ENCODE data around the gene KIF26B.
"Not testable (repeated sequence)": the region's sequence is repeated elsewhere in the genome, so short reads cannot be mapped to it uniquely, and the experiment has no call there.

The KIF26B gene

DNA sequence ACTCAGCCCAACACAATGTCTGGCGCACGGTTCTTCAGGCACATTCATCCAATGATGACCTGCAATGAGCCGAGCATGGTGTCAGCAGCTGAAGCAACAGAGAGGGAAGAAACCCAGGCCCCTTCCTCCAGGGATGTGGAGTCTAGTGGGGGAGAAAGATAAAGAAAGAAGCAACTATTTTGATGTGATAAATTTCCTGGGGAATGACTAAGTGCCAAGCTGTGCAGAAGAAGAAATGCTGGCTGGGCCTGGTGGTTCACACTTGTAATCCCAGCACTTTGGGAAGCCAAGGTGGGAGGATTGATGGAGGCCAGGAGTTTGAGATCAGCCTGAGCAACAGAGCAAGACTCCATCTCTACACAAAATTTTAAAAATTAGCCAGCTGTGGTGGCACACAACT, 561.8 kb downstream of the KIF26B start:
- TF ChIP-seq, protein P1, sequence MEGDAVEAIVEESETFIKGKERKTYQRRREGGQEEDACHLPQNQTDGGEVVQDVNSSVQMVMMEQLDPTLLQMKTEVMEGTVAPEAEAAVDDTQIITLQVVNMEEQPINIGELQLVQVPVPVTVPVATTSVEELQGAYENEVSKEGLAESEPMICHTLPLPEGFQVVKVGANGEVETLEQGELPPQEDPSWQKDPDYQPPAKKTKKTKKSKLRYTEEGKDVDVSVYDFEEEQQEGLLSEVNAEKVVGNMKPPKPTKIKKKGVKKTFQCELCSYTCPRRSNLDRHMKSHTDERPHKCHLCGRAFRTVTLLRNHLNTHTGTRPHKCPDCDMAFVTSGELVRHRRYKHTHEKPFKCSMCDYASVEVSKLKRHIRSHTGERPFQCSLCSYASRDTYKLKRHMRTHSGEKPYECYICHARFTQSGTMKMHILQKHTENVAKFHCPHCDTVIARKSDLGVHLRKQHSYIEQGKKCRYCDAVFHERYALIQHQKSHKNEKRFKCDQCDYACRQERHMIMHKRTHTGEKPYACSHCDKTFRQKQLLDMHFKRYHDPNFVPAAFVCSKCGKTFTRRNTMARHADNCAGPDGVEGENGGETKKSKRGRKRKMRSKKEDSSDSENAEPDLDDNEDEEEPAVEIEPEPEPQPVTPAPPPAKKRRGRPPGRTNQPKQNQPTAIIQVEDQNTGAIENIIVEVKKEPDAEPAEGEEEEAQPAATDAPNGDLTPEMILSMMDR (IDR thresholded peaks at IDR 0.05; ENCODE audit: low read depth, low read length, missing control alignments) = no peak
- H3K36me3 ChIP-seq (replicated peaks) = no peaks in the 10 kb centered on the region
- no peak for DNase-seq
- no peak overlapping the region for H3K4me3 ChIP-seq (ENCODE audit: low read depth, low read length)
- H3K27me3 ChIP-seq (replicated peaks) = no peaks in the 10 kb centered on the region
- no peak overlapping the region for H3K27ac ChIP-seq
- in situ Hi-C loops (cut with HindIII; ENCODE audit: low pct_ligation_motif_present, low sequenced_read_pairs) = no loop called here

DNA sequence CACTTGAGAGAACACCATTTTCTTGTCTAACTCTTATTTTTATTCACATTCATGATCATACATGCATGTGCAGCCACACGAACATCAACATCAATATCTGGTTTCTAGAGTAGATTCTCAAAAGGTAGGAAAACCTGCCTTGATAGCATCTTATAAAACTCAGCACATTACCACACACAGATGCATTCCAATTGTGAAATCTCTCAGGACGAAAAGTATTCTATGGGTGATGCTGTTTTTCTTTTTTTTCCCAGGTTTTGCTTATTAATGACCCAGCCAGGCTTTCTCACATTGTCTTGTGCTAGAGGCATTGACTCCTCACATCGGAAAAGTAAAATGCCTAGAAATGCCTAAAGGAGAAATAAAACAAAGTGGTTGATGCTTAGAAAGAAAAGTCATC, 562.8 kb downstream of the KIF26B start:
- in situ Hi-C loops (cut with HindIII; ENCODE audit: low pct_ligation_motif_present, low sequenced_read_pairs) = no loop called here

DNA sequence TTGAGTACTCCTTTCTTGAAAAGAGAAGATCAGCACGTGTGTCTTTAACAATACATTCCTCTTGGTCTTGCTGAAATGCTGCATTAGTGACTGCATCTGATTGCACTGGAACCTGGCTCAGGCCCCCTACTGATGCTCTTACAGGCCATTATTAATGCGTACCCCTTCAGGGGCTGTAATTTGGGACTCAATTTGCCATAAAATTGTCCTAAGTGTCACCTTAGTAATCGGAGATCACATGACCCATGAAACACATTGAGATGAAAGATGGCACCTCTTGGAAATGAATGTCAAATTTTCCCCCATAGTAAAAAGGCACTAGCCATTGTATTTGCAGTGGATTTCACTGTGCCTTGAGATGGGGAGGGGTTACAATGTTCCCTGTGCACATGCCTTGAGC, 563.3 kb downstream of the KIF26B start:
- H3K27me3 ChIP-seq (replicated peaks) = no peaks in the 10 kb centered on the region
- in situ Hi-C loops (cut with HindIII; ENCODE audit: low pct_ligation_motif_present, low sequenced_read_pairs) = no loop called here
- no peak for DNase-seq
- H3K36me3 ChIP-seq (replicated peaks) = no peaks in the 10 kb centered on the region
- no peak overlapping the region for H3K4me3 ChIP-seq (ENCODE audit: low read depth, low read length)
- TF ChIP-seq, protein P1 (IDR thresholded peaks at IDR 0.05; ENCODE audit: low read depth, low read length, missing control alignments) = no peak
- H3K27ac ChIP-seq = no peak overlapping the region

More for the DNA sequence above, 562.8 kb downstream of the KIF26B start:
- no peaks in the 10 kb centered on the region for H3K36me3 ChIP-seq (replicated peaks)
- no peak overlapping the region for H3K4me3 ChIP-seq (ENCODE audit: low read depth, low read length)
- no peaks in the 10 kb centered on the region for H3K27me3 ChIP-seq (replicated peaks)
- no peak for DNase-seq
- no peak overlapping the region for H3K27ac ChIP-seq
- TF ChIP-seq, protein P1 (IDR thresholded peaks at IDR 0.05; ENCODE audit: low read depth, low read length, missing control alignments) = no peak

DNA sequence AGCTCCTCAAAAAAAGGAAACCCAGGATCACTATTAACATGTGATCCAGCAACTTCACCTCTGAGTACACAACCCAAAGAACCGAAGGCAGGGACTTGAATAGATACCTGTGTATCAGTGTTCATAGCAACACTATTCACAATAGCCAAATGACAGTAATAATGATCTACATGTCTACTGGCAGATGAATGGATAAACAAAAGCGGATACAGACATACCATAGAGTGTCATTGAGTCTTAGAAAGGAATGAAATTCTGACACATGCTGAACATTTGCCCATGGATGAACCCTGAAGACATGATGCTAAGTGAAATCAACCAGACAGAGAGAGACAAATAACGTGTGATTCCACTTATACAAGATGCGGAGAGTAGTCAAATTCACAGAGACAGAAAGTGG, 564.2 kb downstream of the KIF26B start:
- Histone ChIP-seq H3K36me3 (replicated peaks) (no peaks in the 10 kb centered on the region), H3K27ac (no peak overlapping the region), H3K27me3 (replicated peaks) (no peaks in the 10 kb centered on the region), H3K4me3 (ENCODE audit: low read depth, low read length) (no peak overlapping the region)
- no peak for DNase-seq
- in situ Hi-C loops (cut with HindIII; ENCODE audit: low pct_ligation_motif_present, low sequenced_read_pairs) = no loop called here
- TF ChIP-seq, protein P1 (IDR thresholded peaks at IDR 0.05; ENCODE audit: low read depth, low read length, missing control alignments) = no peak

DNA sequence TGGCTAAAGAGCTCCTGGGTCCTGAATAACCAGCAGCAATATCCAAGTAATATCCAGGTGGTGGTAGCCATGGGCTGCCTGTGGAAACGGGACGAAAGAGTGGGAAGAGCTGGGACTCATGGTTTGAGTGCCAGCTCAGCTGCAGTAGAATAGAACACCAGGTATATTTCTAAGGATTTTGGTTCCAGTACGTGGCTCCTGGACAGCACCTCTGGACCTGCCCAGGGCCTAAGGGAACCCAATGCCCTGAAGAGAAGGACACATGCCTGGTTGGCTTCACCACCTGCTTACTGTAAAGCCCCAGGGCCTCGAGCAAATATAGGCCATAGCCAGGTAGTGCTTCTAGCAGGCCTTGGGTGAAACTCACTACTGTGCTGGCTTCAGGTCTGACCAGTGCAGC, 566.7 kb downstream of the KIF26B start:
- H3K27ac ChIP-seq = no peak overlapping the region
- no peak overlapping the region for H3K4me3 ChIP-seq (ENCODE audit: low read depth, low read length)
- H3K27me3 ChIP-seq (replicated peaks) = no peaks in the 10 kb centered on the region
- DNase-seq = no peak
- H3K36me3 ChIP-seq (replicated peaks) = no peaks in the 10 kb centered on the region
- TF ChIP-seq, protein P1 (IDR thresholded peaks at IDR 0.05; ENCODE audit: low read depth, low read length, missing control alignments) = no peak
- in situ Hi-C loops (cut with HindIII; ENCODE audit: low pct_ligation_motif_present, low sequenced_read_pairs) = no loop called here

DNA sequence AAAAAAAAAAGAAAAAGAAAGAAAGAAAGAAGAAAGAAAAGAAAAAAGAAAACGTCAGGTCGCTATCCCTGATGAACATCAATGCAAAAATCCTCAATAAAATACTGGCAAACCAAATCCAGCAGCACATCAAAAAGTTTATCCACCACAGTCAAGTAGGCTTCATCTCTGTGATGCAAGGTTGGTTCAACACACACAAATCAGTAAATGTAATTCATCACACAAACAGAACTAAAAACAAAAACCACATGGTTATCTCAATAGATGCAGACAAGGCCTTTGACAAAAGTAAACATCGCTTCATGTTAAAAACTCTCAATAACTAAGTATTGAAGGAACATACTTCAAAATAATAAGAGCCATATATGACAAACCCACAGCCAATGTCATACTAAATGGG, 573.2 kb downstream of the KIF26B start:
- H3K27ac ChIP-seq; DNase-seq; H3K27me3 ChIP-seq (replicated peaks); in situ Hi-C loops (cut with HindIII; ENCODE audit: low pct_ligation_motif_present, low sequenced_read_pairs); H3K4me3 ChIP-seq (ENCODE audit: low read depth, low read length); H3K36me3 ChIP-seq (replicated peaks): not testable (repeated sequence)

All from brain microvascular endothelial cell (primary cell).